ENCODE results near the gene TAF7. TPM values are rescaled to one million over a fixed set of nuclear protein-coding genes. Genes with fewer than 3 reads are reported as not detected.

TAF7 gene
- total RNA-seq, 4 donors from 2014 or later, result 44.0 to 65.9 (median 59.1) TPM

GRCh38 chr5:141269195-141269594, 51.4 kb downstream of the TAF7 start:
- no peak for TF ChIP-seq POLR2AphosphoS5 (IDR thresholded peaks at IDR 0.05)
- no peak for TF ChIP-seq POLR2A (IDR thresholded peaks at IDR 0.05; ENCODE audit: low read depth)
- no peak for TF ChIP-seq CTCF (IDR thresholded peaks at IDR 0.05)
- TF ChIP-seq EP300 (IDR thresholded peaks at IDR 0.05), result no peak
- Histone ChIP-seq H3K9me3 (peaks cover 8 to 100% (median 99%) of the 10 kb centered on the region in 4 donors), H3K4me1 (no peaks in the 10 kb centered on the region), H3K27ac (replicated peaks in 1 of 4) (no peak overlapping the region), H3K4me3 (no peak overlapping the region), H3K36me3 (peaks cover 0 to 7% (median 3%) of the 10 kb centered on the region in 4 donors), H3K27me3 (no peaks in the 10 kb centered on the region)
- WGBS, result 97% methylated on average over 4 of the region's 4 CpGs
- intact Hi-C loops (cut with DNase I), result no loop called here
- no peak for DNase-seq (ENCODE audit: extremely low spot score)

Other genes starting within 250 kb of the TAF7 start
- 1 to 10 TPM; 2.1 to 3.2 (median 2.8) TPM for gene PCDHB2, start 226.2 kb downstream of the TAF7 start, total RNA-seq
- 1 to 10 TPM in 3 of 4 donors, under 1 TPM in 1; 0.83 to 2.3 (median 1.2) TPM for gene PCDHB3, start 220.3 kb downstream of the TAF7 start, total RNA-seq
- gene PCDHB4, start 199.0 kb downstream of the TAF7 start, total RNA-seq, result 1 to 10 TPM; 1.2 to 5.1 (median 3.8) TPM
- gene PCDHB5, start 185.6 kb downstream of the TAF7 start, total RNA-seq, result 1 to 10 TPM; 3.6 to 7.4 (median 4.0) TPM
- gene PCDHB6, start 170.7 kb downstream of the TAF7 start, total RNA-seq, result 1 to 10 TPM in 1 of 4 donors, under 1 TPM in 3; 0.46 to 1.1 (median 0.83) TPM
- gene PCDHB7, start 148.1 kb downstream of the TAF7 start, total RNA-seq, result 1 to 10 TPM; 1.1 to 2.9 (median 2.5) TPM
- 1 to 10 TPM in 1 of 4 donors, under 1 TPM in 3; 0.33 to 2.0 (median 0.87) TPM for gene PCDHB8, start 143.0 kb downstream of the TAF7 start, total RNA-seq
- 1 to 10 TPM; 3.3 to 5.6 (median 3.9) TPM for gene PCDHB16, start 138.4 kb downstream of the TAF7 start, total RNA-seq
- gene PCDHB9, start 133.6 kb downstream of the TAF7 start, total RNA-seq, result 1 to 10 TPM; 1.5 to 2.9 (median 2.2) TPM
- 1 to 10 TPM; 3.3 to 7.9 (median 4.9) TPM for gene PCDHB10, start 128.4 kb downstream of the TAF7 start, total RNA-seq
- 1 to 10 TPM; 1.7 to 4.6 (median 2.9) TPM for gene PCDHB11, start 121.2 kb downstream of the TAF7 start, total RNA-seq
- 1 to 10 TPM; 2.2 to 4.3 (median 2.9) TPM for gene PCDHB12, start 112.1 kb downstream of the TAF7 start, total RNA-seq
- gene PCDHB13, start 106.9 kb downstream of the TAF7 start, total RNA-seq, result 1 to 10 TPM; 4.3 to 8.1 (median 5.6) TPM
- 1 to 10 TPM; 6.8 to 9.9 (median 8.3) TPM for gene PCDHB14, start 97.4 kb downstream of the TAF7 start, total RNA-seq
- gene PCDHB15, start 75.4 kb downstream of the TAF7 start, total RNA-seq, result 1 to 10 TPM; 4.0 to 7.0 (median 4.5) TPM
- under 1 TPM in 2 of 4 donors, not detected in 2; 0.23 to 0.65 TPM for gene SLC25A2, start 16.7 kb downstream of the TAF7 start, total RNA-seq
- 1 to 10 TPM in 1 of 4 donors, under 1 TPM in 3; 0.45 to 1.2 (median 0.76) TPM for gene PCDHGA1, start 9.7 kb upstream of the TAF7 start, total RNA-seq
- 1 to 10 TPM; 2.5 to 5.4 (median 4.0) TPM for gene PCDHGA2, start 18.0 kb upstream of the TAF7 start, total RNA-seq
- 1 to 10 TPM; 1.7 to 2.6 (median 1.8) TPM for gene PCDHGA3, start 23.0 kb upstream of the TAF7 start, total RNA-seq
- gene PCDHGB1, start 29.3 kb upstream of the TAF7 start, total RNA-seq, result 1 to 10 TPM; 2.7 to 5.1 (median 3.0) TPM
- 1 to 10 TPM; 3.6 to 7.9 (median 4.6) TPM for gene PCDHGA4, start 34.2 kb upstream of the TAF7 start, total RNA-seq
- gene PCDHGB2, start 39.2 kb upstream of the TAF7 start, total RNA-seq, result 1 to 10 TPM; 3.2 to 5.7 (median 4.1) TPM
- 1 to 10 TPM; 2.6 to 5.4 (median 4.7) TPM for gene PCDHGA5, start 43.4 kb upstream of the TAF7 start, total RNA-seq
- gene PCDHGB3, start 49.5 kb upstream of the TAF7 start, total RNA-seq, result 1 to 10 TPM; 2.5 to 7.5 (median 3.8) TPM
- 1 to 10 TPM; 4.1 to 7.1 (median 5.9) TPM for gene PCDHGA6, start 53.1 kb upstream of the TAF7 start, total RNA-seq
- gene PCDHGA7, start 62.0 kb upstream of the TAF7 start, total RNA-seq, result 1 to 10 TPM; 4.3 to 9.1 (median 6.4) TPM
- gene PCDHGB4, start 66.9 kb upstream of the TAF7 start, total RNA-seq, result 1 to 10 TPM; 3.8 to 5.5 (median 4.6) TPM
- 1 to 10 TPM; 1.7 to 5.8 (median 3.3) TPM for gene PCDHGA8, start 71.8 kb upstream of the TAF7 start, total RNA-seq
- 1 to 10 TPM; 4.8 to 10.0 (median 7.8) TPM for gene PCDHGB5, start 77.2 kb upstream of the TAF7 start, total RNA-seq
- gene PCDHGA9, start 82.0 kb upstream of the TAF7 start, total RNA-seq, result 1 to 10 TPM; 3.3 to 8.7 (median 4.9) TPM
- gene PCDHGB6, start 87.2 kb upstream of the TAF7 start, total RNA-seq, result 1 to 10 TPM; 6.2 to 8.4 (median 7.4) TPM
- gene PCDHGA10, start 92.2 kb upstream of the TAF7 start, total RNA-seq, result 1 to 10 TPM; 2.3 to 6.2 (median 4.3) TPM
- gene PCDHGB7, start 96.9 kb upstream of the TAF7 start, total RNA-seq, result 10 to 100 TPM; 13.9 to 18.0 (median 14.4) TPM
- 1 to 10 TPM; 3.0 to 5.8 (median 4.5) TPM for gene PCDHGA11, start 100.3 kb upstream of the TAF7 start, total RNA-seq
- gene PCDHGA12, start 109.7 kb upstream of the TAF7 start, total RNA-seq, result 10 to 100 TPM in 3 of 4 donors, 1 to 10 TPM in 1; 7.6 to 13.7 (median 11.6) TPM
- gene PCDHGC3, start 155.2 kb upstream of the TAF7 start, total RNA-seq, result 10 to 100 TPM; 56.5 to 81.1 (median 65.5) TPM
- gene PCDHGC4, start 164.2 kb upstream of the TAF7 start, total RNA-seq, result 1 to 10 TPM in 3 of 4 donors, under 1 TPM in 1; 0.91 to 3.3 (median 2.0) TPM
- 1 to 10 TPM in 3 of 4 donors, under 1 TPM in 1; 0.71 to 3.7 (median 1.4) TPM for gene PCDHGC5, start 168.3 kb upstream of the TAF7 start, total RNA-seq